K562 (cell line): ENCODE results near the gene CRIP3. TPM values are rescaled to one million over a fixed set of nuclear protein-coding genes. Genes with fewer than 3 reads are reported as not detected.

Experiments used
- CHD1 ChIP-seq: fragments of 200-600 bp; sonication (generic); IDR thresholded peaks from one replicate; pipeline ENCODE4 v1.6.1; 2012; ENCODE audit warnings: mild to moderate bottlenecking, moderate library complexity, low read length, inconsistent platforms
- KLF10 ChIP-seq: fragments of 250-450 bp; sonication (Bioruptor Pico); IDR thresholded peaks from 2 replicates; pipeline ENCODE4 v1.6.1; 2021; ENCODE audit warnings: matching md5 sums
- PBX2 ChIP-seq, 2 experiments: IDR thresholded peaks in 1 of 2; conservative IDR thresholded peaks in 1 of 2; 2 replicates each; pipeline ENCODE4 v1.6.1; 2016; ENCODE audit warnings: low read depth in 2 of 2, mild to moderate bottlenecking in 1 of 2, missing compliant biosample characterization in 1 of 2, missing genetic modification characterization in 1 of 2, moderate library complexity in 1 of 2
- POLR2AphosphoS5 ChIP-seq: IDR thresholded peaks from 2 replicates; pipeline ENCODE4 v1.6.1; 2011; ENCODE audit warnings: mild to moderate bottlenecking, low read depth, low read length, moderate library complexity; ENCODE audit not compliant: control insufficient read depth, insufficient read depth
- SFPQ ChIP-seq: fragments of 200-400 bp; formaldehyde crosslinking; IDR thresholded peaks from 2 replicates; pipeline ENCODE4 v1.6.1; 2017; ENCODE audit warnings: mild to moderate bottlenecking, low read depth, low read length, moderate library complexity
- SIN3B ChIP-seq: fragments of 450-650 bp; IDR thresholded peaks from 2 replicates; pipeline ENCODE4 v1.6.1; 2017; ENCODE audit warnings: low read depth, mild to moderate bottlenecking, moderate library complexity
- SLC30A9 ChIP-seq: fragments of 250-450 bp; sonication (Bioruptor Pico); IDR thresholded peaks from 2 replicates; pipeline ENCODE4 v1.8.0; 2022; ENCODE audit warnings: mild to moderate bottlenecking, moderate library complexity
- SMAD2 ChIP-seq: fragments of 150-350 bp; IDR thresholded peaks from 2 replicates; pipeline ENCODE4 v1.6.1; 2014; ENCODE audit warnings: low read depth, mild to moderate bottlenecking, low read length
- THAP7 ChIP-seq: fragments of 250-450 bp; sonication (Bioruptor Pico); IDR thresholded peaks from 2 replicates; pipeline ENCODE4 v1.5.0; 2021
- ZNF518B ChIP-seq: fragments of 250-450 bp; sonication (Bioruptor Pico); IDR thresholded peaks from 2 replicates; pipeline ENCODE4 v1.5.0; 2021; ENCODE audit warnings: mild to moderate bottlenecking, moderate library complexity
- polyA plus RNA-seq, 8 experiments: library from polyadenylated mRNA; depleted of rRNA in 4 of 8; stranded (reverse) in 5 of 8; unstranded in 3 of 8; fragments of >200 nt; fragmentation: Nextera tagmentation in 2 of 8; fragmentation: Illumina TruSeq in 1 of 8; extraction: Ambion mirVana in 2 of 8; extraction: Trizol in 1 of 8; gene quantifications; 2 replicates each; pipeline versions ENCODE4 v1.2.1 to v1.2.3, GENCODE V29; 2011 to 2014; ENCODE audit warnings: inconsistent platforms in 1 of 8, missing spikeins in 1 of 8
- total RNA-seq, 7 experiments: library from RNA; depleted of rRNA in 6 of 7; stranded (reverse); fragments of >200 nt in 6 of 7; fragmentation: Illumina TruSeq in 2 of 7; extraction: Trizol in 2 of 7; gene quantifications; 2 replicates each; pipeline versions ENCODE4 v1.2.1 to v1.2.3, GENCODE V29; 2011 to 2021; ENCODE audit warnings: low replicate concordance in 1 of 7

The CRIP3 gene
- total and polyA plus RNA-seq, 9 of the 15 experiments (the other 6 are each of a cell fraction or from before 2014, with no cell fraction given): 0.36 to 2.1 (median 0.87) TPM

GRCh38 chr6:43283905-43284304 lies 24.7 kb downstream of the CRIP3 start (continued):
- TF ChIP-seq SLC30A9 (no peak), THAP7 (no peak), CHD1 (no peak), KLF10 (no peak), SFPQ (no peak), PBX2 (CRISPR knock-in tag; IDR thresholded peaks at IDR 0.05; ENCODE audit: low read depth) (no peak), PBX2 (tag; conservative IDR thresholded peaks at IDR 0.05; ENCODE audit: low read depth) (no peak), ZNF518B (CRISPR knock-in tag) (no peak), POLR2AphosphoS5 (no peak), SMAD2 (no peak), SIN3B (no peak)
